HG02943 (cell line): ENCODE results near the gene RNF128.
A peak's percentile ranks its signal among the peaks of the same experiment; 100 is the strongest.
"Not testable (repeated sequence)": the region's sequence is repeated elsewhere in the genome, so short reads cannot be mapped to it uniquely, and the experiment has no call there.

Experiments
- ATAC-seq: cut with Tn5 transposase; IDR thresholded peaks from one replicate; pipeline ENCODE4 v1.9.1; 2021; ENCODE audit warnings: mild to moderate bottlenecking, low read depth, moderate library complexity; ENCODE audit not compliant: unreplicated experiment

Gene RNF128

GRCh38 chrX:106742805-106743204 lies 16.3 kb downstream of the RNF128 start:
- no peak for ATAC-seq

GRCh38 chrX:106748377-106748776 lies 21.9 kb downstream of the RNF128 start:
- ATAC-seq, result no peak

- ATAC-seq, result no peak
Measured at GRCh38 chrX:106751407-106751806, 24.9 kb downstream of the RNF128 start.

- ATAC-seq, result no peak
Measured at GRCh38 chrX:106752101-106752678, 25.7 kb downstream of the RNF128 start.

GRCh38 chrX:106769288-106769687 lies 42.8 kb downstream of the RNF128 start:
- not testable (repeated sequence) for ATAC-seq

- ATAC-seq, result no peak
Measured at GRCh38 chrX:106774981-106775380, 48.5 kb downstream of the RNF128 start.

GRCh38 chrX:106780264-106780663 lies 53.8 kb downstream of the RNF128 start:
- no peak for ATAC-seq

GRCh38 chrX:106780664-106781377 lies 54.3 kb downstream of the RNF128 start:
- ATAC-seq, result no peak

GRCh38 chrX:106783716-106784115 lies 57.2 kb downstream of the RNF128 start:
- ATAC-seq, result no peak

GRCh38 chrX:106791495-106791894 lies 65.0 kb downstream of the RNF128 start:
- ATAC-seq, result no peak

- peak; percentile 19 for ATAC-seq
Measured at GRCh38 chrX:106802063-106802387, 75.5 kb downstream of the RNF128 start.

- ATAC-seq, result peak; percentile 93
Measured at GRCh38 chrX:106802388-106803275, 76.1 kb downstream of the RNF128 start, which contains the start of gene TBC1D8B. TBC1D8B (plus strand) TSS chrX:106802673; CDS start chrX:106802854, 181 bp downstream.

GRCh38 chrX:106811131-106811910 lies 84.8 kb downstream of the RNF128 start:
- ATAC-seq, result no peak

- not testable (repeated sequence) for ATAC-seq
Measured at GRCh38 chrX:106812930-106813329, 86.4 kb downstream of the RNF128 start.

GRCh38 chrX:106814093-106814492 lies 87.6 kb downstream of the RNF128 start:
- not testable (repeated sequence) for ATAC-seq
